Stimulated activated naive CD8-positive, alpha-beta T cell treated with anti-CD3 and anti-CD28 coated beads, Interleukin-15, Interleukin-2, amounts not matched to agents 100 ng/mL and 50 ng/mL, for 24 hours (primary cell): ENCODE results near the gene EMILIN2.

Experiments
- H3K27ac Mint-ChIP-seq: one replicate; pipeline ENCODE4 v1.8.0; 2021; ENCODE audit warnings: mild to moderate bottlenecking, mixed read lengths
- H3K27me3 Mint-ChIP-seq: one replicate; pipeline ENCODE4 v1.8.0; 2021; ENCODE audit warnings: mixed read lengths
- H3K36me3 Mint-ChIP-seq: one replicate; pipeline ENCODE4 v1.8.0; 2021; ENCODE audit warnings: low read depth, mixed read lengths
- H3K4me1 Mint-ChIP-seq: one replicate; pipeline ENCODE4 v1.8.0; 2021; ENCODE audit warnings: low read depth, mixed read lengths
- H3K4me3 Mint-ChIP-seq: one replicate; pipeline ENCODE4 v1.8.0; 2021; ENCODE audit warnings: mild to moderate bottlenecking, mixed read lengths
- H3K9me3 Mint-ChIP-seq: one replicate; pipeline ENCODE4 v1.8.0; 2021; ENCODE audit warnings: mixed read lengths

The EMILIN2 gene

GRCh38 chr18:2953935-2954653 lies 107.3 kb downstream of the EMILIN2 start:
- H3K27ac Mint-ChIP-seq = peak overlapping the region; percentile 79
- H3K4me1 Mint-ChIP-seq = peaks cover 61% of the 10 kb centered on the region
- H3K36me3 Mint-ChIP-seq = peaks cover 86% of the 10 kb centered on the region
- no peaks in the 10 kb centered on the region for H3K27me3 Mint-ChIP-seq
- no peak overlapping the region for H3K4me3 Mint-ChIP-seq
- no peaks in the 10 kb centered on the region for H3K9me3 Mint-ChIP-seq

- Mint-ChIP-seq H3K36me3 (peaks cover 84% of the 10 kb centered on the region), H3K4me1 (peaks cover 63% of the 10 kb centered on the region), H3K27ac (peak overlapping the region; percentile 95), H3K27me3 (no peaks in the 10 kb centered on the region), H3K9me3 (no peaks in the 10 kb centered on the region), H3K4me3 (no peak overlapping the region)
Observed at GRCh38 chr18:2954869-2955645, 108.3 kb downstream of the EMILIN2 start.

- H3K9me3 Mint-ChIP-seq = no peaks in the 10 kb centered on the region
- H3K36me3 Mint-ChIP-seq = peaks cover 74% of the 10 kb centered on the region
- no peaks in the 10 kb centered on the region for H3K27me3 Mint-ChIP-seq
Observed at GRCh38 chr18:2956056-2956455, 109.2 kb downstream of the EMILIN2 start.

GRCh38 chr18:2958819-2959298 lies 112.1 kb downstream of the EMILIN2 start:
- Mint-ChIP-seq H3K4me3 (peak overlapping the region; percentile 84), H3K27ac (peak overlapping the region; percentile 100), H3K27me3 (no peaks in the 10 kb centered on the region), H3K36me3 (peaks cover 56% of the 10 kb centered on the region), H3K4me1 (peaks cover 90% of the 10 kb centered on the region), H3K9me3 (no peaks in the 10 kb centered on the region)

More at GRCh38 chr18:2956056-2956455, 109.2 kb downstream of the EMILIN2 start:
- peak overlapping the region; percentile 75 for H3K4me3 Mint-ChIP-seq
- H3K27ac Mint-ChIP-seq = peak overlapping the region; percentile 95
- H3K4me1 Mint-ChIP-seq = peaks cover 63% of the 10 kb centered on the region

DNA sequence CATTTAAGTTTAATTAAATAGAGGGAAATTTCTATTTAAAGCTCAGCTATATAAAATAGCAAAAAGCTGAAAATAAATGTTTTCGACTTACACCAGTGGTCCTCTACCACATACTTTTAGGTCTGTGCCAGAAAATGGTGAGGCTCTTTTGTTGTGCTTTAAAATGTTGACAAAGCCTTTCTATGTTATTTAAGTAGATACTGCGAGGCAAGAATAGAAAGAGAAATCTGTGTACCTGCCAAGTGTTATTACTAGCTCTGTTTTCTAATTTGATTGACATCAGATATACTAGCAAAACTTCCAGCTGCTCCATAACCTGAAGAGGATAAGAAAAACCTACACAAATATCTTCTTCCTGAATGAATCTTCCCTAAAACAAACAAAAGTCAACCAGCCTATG lies 112.5 kb downstream of the EMILIN2 start:
- no peaks in the 10 kb centered on the region for H3K9me3 Mint-ChIP-seq
- peaks cover 53% of the 10 kb centered on the region for H3K36me3 Mint-ChIP-seq
- H3K4me1 Mint-ChIP-seq = peaks cover 95% of the 10 kb centered on the region
- H3K27me3 Mint-ChIP-seq = no peaks in the 10 kb centered on the region
- H3K27ac Mint-ChIP-seq = peak overlapping the region; percentile 100
- peak overlapping the region; percentile 84 for H3K4me3 Mint-ChIP-seq

DNA sequence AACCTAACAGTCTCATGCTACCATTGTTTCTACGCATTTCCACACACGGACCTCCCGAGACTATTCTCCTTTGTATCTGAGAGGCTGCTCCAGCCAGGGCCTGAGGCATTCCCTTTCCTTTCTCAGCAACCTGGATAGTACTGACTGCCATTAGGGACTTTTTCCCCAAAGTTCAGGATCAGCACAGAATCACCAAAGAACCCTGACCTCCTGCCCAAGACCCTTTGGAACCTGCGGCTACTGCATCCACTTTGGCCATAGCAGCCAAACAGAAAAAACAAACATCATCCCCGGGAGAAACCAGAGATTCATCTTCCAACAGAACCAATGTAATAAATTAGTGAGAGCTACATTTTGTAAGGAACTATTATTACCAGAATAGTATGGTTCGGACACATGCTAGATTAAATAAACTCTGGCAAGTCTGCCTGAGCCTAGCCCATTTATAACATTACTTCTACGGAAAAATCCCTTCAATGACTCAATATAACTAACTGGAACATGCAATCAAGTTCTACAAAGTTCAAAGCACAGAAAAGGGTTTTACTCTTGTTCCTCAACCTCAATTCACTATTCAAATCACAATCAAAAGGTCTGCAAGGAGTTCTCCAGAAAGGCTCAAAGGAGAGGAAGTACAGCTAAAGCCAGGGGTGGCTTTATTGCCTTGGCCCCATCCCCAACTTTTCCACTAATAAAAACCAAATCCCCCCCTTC lies 114.3 kb downstream of the EMILIN2 start:
- H3K36me3 Mint-ChIP-seq = peaks cover 43% of the 10 kb centered on the region
- H3K9me3 Mint-ChIP-seq = no peaks in the 10 kb centered on the region
- H3K4me1 Mint-ChIP-seq = peaks cover 98% of the 10 kb centered on the region
- no peaks in the 10 kb centered on the region for H3K27me3 Mint-ChIP-seq
- peak overlapping the region; percentile 84 for H3K4me3 Mint-ChIP-seq
- H3K27ac Mint-ChIP-seq = peak overlapping the region; percentile 100

DNA sequence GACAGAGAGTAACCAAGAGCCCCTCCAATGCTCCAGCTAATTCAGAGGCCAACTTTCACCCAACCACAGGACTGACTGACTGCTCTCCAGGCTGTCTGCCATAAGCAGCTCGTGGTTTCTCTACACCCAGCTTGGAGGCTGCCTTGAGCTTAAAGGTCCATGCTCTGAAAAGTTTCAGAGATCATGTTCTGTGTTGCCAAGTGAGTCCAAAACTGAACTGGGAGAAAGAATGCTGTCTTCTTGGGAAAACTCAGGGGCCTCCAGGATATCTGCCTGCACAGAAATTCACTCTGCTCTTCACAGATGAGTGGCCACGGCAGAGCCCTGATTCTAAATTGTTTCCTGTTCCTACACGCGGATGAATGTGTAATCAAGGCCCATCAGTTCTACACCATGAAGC lies 115.0 kb downstream of the EMILIN2 start:
- H3K27ac Mint-ChIP-seq = peak overlapping the region; percentile 100
- no peaks in the 10 kb centered on the region for H3K27me3 Mint-ChIP-seq

GRCh38 chr18:2963048-2963447 lies 116.2 kb downstream of the EMILIN2 start:
- Mint-ChIP-seq H3K4me1 (peaks cover 100% of the 10 kb centered on the region), H3K4me3 (peak overlapping the region; percentile 84)

More for the DNA sequence above, 115.0 kb downstream of the EMILIN2 start:
- Mint-ChIP-seq H3K36me3 (peaks cover 39% of the 10 kb centered on the region), H3K9me3 (no peaks in the 10 kb centered on the region), H3K4me1 (peaks cover 98% of the 10 kb centered on the region), H3K4me3 (peak overlapping the region; percentile 84)

GRCh38 chr18:2964361-2965010 lies 117.7 kb downstream of the EMILIN2 start:
- peak overlapping the region; percentile 74 for H3K4me3 Mint-ChIP-seq
- H3K36me3 Mint-ChIP-seq = peaks cover 26% of the 10 kb centered on the region
- peak overlapping the region; percentile 100 for H3K27ac Mint-ChIP-seq
- H3K27me3 Mint-ChIP-seq = no peaks in the 10 kb centered on the region
- no peaks in the 10 kb centered on the region for H3K9me3 Mint-ChIP-seq
- H3K4me1 Mint-ChIP-seq = peaks cover 100% of the 10 kb centered on the region

More at GRCh38 chr18:2963048-2963447, 116.2 kb downstream of the EMILIN2 start:
- H3K27me3 Mint-ChIP-seq = no peaks in the 10 kb centered on the region
- H3K9me3 Mint-ChIP-seq = no peaks in the 10 kb centered on the region
- H3K36me3 Mint-ChIP-seq = peaks cover 30% of the 10 kb centered on the region
- peak overlapping the region; percentile 100 for H3K27ac Mint-ChIP-seq
